Right lobe of liver (tissue), 4 donors: Measurements from ENCODE around the gene TANC2.

ENCODE experiments used
- POLR2A ChIP-seq: fragments of 450-650 bp; IDR thresholded peaks from one replicate; pipeline ENCODE4 v1.6.1; 2017; ENCODE audit warnings: antibody characterized with exemption, mild to moderate bottlenecking
- TF ChIP-seq, protein P1 (sequence below), 4 donors: fragments of 200-600 bp in 3 of 4; fragments of 450-650 bp in 1 of 4; IDR thresholded peaks; one replicate each; pipeline versions ENCODE4 v1.5.1 to v1.8.0; 2016 to 2022; ENCODE audit warnings: antibody characterized with exemption in 4 of 4, mild to moderate bottlenecking in 2 of 4
- donor health status: DM: no; HTN: no; CAD: no.
- donor health status: DM: no; HTN: no; CAD: no.
- donor health status: DM: no; HTN: yes; CAD: no.

DNA sequence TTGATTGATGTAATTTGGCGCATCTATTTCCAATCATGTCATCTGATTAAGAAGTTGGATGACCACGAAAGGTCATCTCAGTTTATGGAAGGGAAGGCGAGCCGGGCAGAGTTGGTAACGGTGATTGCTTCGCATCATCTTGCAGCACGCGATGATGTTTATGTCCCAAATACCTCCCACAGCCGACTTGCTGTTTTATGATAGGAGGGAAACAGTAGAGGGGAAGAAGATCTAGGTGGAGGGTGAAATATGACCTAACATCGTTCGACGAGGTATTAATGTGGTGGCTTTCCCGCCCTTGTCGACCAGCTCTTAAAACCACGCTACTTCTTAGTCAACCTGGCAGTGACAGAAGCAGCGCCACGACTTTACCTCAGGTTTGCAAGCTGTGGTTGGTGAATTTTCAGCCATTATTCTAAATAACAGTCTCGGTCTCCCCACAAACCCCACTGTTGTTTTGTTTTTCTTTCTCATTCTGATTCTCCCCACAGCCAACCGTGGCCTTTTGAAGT, 805 bp upstream of the TANC2 start:
- TF ChIP-seq, protein P1, sequence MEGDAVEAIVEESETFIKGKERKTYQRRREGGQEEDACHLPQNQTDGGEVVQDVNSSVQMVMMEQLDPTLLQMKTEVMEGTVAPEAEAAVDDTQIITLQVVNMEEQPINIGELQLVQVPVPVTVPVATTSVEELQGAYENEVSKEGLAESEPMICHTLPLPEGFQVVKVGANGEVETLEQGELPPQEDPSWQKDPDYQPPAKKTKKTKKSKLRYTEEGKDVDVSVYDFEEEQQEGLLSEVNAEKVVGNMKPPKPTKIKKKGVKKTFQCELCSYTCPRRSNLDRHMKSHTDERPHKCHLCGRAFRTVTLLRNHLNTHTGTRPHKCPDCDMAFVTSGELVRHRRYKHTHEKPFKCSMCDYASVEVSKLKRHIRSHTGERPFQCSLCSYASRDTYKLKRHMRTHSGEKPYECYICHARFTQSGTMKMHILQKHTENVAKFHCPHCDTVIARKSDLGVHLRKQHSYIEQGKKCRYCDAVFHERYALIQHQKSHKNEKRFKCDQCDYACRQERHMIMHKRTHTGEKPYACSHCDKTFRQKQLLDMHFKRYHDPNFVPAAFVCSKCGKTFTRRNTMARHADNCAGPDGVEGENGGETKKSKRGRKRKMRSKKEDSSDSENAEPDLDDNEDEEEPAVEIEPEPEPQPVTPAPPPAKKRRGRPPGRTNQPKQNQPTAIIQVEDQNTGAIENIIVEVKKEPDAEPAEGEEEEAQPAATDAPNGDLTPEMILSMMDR (IDR thresholded peaks at IDR 0.05), result no peak
- no peak for TF ChIP-seq POLR2A
